ENCODE measurements around the gene APP.

Gene APP

GRCh38 chr21:25979845-25980616 is 190.5 kb downstream of the APP start:
- DNase-seq (ENCODE audit: low read depth in 1 of 2, low spot score in 1 of 2): no peak
- Histone ChIP-seq H3K27me3 (ENCODE audit: insufficient read depth, poor library complexity, severe bottlenecking) (no peaks in the 10 kb centered on the region), H3K27ac (replicated peaks) (no peak overlapping the region), H3K4me3 (replicated peaks; ENCODE audit: insufficient read depth, low read length) (no peak overlapping the region)
- no peak for TF ChIP-seq SPI1 (IDR thresholded peaks at IDR 0.05; ENCODE audit: borderline replicate concordance, low read depth)
- no peak for TF ChIP-seq REST (IDR thresholded peaks at IDR 0.05; ENCODE audit: insufficient replicate concordance, low read depth)
- TF ChIP-seq, protein P1, sequence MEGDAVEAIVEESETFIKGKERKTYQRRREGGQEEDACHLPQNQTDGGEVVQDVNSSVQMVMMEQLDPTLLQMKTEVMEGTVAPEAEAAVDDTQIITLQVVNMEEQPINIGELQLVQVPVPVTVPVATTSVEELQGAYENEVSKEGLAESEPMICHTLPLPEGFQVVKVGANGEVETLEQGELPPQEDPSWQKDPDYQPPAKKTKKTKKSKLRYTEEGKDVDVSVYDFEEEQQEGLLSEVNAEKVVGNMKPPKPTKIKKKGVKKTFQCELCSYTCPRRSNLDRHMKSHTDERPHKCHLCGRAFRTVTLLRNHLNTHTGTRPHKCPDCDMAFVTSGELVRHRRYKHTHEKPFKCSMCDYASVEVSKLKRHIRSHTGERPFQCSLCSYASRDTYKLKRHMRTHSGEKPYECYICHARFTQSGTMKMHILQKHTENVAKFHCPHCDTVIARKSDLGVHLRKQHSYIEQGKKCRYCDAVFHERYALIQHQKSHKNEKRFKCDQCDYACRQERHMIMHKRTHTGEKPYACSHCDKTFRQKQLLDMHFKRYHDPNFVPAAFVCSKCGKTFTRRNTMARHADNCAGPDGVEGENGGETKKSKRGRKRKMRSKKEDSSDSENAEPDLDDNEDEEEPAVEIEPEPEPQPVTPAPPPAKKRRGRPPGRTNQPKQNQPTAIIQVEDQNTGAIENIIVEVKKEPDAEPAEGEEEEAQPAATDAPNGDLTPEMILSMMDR (IDR thresholded peaks at IDR 0.05; ENCODE audit: insufficient read depth, low read length): no peak
- no peak for TF ChIP-seq POLR2AphosphoS5 (IDR thresholded peaks at IDR 0.05; ENCODE audit: low read depth)
- TF ChIP-seq GABPA (IDR thresholded peaks at IDR 0.05; ENCODE audit: low read depth): no peak

- TF ChIP-seq, protein P1 (IDR thresholded peaks at IDR 0.05; ENCODE audit: insufficient read depth, low read length): no peak
- no peak for TF ChIP-seq REST (IDR thresholded peaks at IDR 0.05; ENCODE audit: insufficient replicate concordance, low read depth)
- TF ChIP-seq POLR2AphosphoS5 (IDR thresholded peaks at IDR 0.05; ENCODE audit: low read depth): no peak
- no peak for TF ChIP-seq SPI1 (IDR thresholded peaks at IDR 0.05; ENCODE audit: borderline replicate concordance, low read depth)
- no peak for TF ChIP-seq GABPA (IDR thresholded peaks at IDR 0.05; ENCODE audit: low read depth)
- Histone ChIP-seq H3K27me3 (ENCODE audit: insufficient read depth, poor library complexity, severe bottlenecking) (no peaks in the 10 kb centered on the region), H3K4me3 (replicated peaks; ENCODE audit: insufficient read depth, low read length) (no peak overlapping the region), H3K27ac (replicated peaks) (no peak overlapping the region)
- DNase-seq (ENCODE audit: low read depth in 1 of 2, low spot score in 1 of 2): no peak
Observed at GRCh38 chr21:25977068-25977611, 193.4 kb downstream of the APP start.

- Histone ChIP-seq H3K27ac (replicated peaks) (no peak overlapping the region), H3K4me3 (replicated peaks; ENCODE audit: insufficient read depth, low read length) (no peak overlapping the region), H3K27me3 (ENCODE audit: insufficient read depth, poor library complexity, severe bottlenecking) (no peaks in the 10 kb centered on the region)
- no peak for TF ChIP-seq POLR2AphosphoS5 (IDR thresholded peaks at IDR 0.05; ENCODE audit: low read depth)
- no peak for TF ChIP-seq REST (IDR thresholded peaks at IDR 0.05; ENCODE audit: insufficient replicate concordance, low read depth)
- TF ChIP-seq, protein P1 (IDR thresholded peaks at IDR 0.05; ENCODE audit: insufficient read depth, low read length): no peak
- TF ChIP-seq SPI1 (IDR thresholded peaks at IDR 0.05; ENCODE audit: borderline replicate concordance, low read depth): no peak
- TF ChIP-seq GABPA (IDR thresholded peaks at IDR 0.05; ENCODE audit: low read depth): no peak
- DNase-seq (ENCODE audit: low read depth in 1 of 2, low spot score in 1 of 2): no peak
Observed at GRCh38 chr21:25974964-25975363, 195.6 kb downstream of the APP start.
